ENCODE data around the gene SAPCD1. TPM values are rescaled to one million over a fixed set of nuclear protein-coding genes. Genes with fewer than 3 reads are reported as not detected.

Gene SAPCD1
- total RNA-seq, result 10 to 100 TPM in 1 of 7 donors, 1 to 10 TPM in 5, not detected in 1; 3.6 to 11.8 (median 5.3) TPM
- polyA plus RNA-seq, result 10 to 100 TPM in 1 of 3 donors, 1 to 10 TPM in 2; 7.5 to 14.2 (median 8.3) TPM
- long read RNA-seq, donor 1, result 0 reads
- long read RNA-seq, donor 2, partial matches to known transcripts, result 0 of 1 reads
- long read RNA-seq, donor 2, other reads (novel, unspliced or antisense), result 0 of 1 reads

GRCh38 chr6:31762356-31762755 is at the start of gene SAPCD1:
TSS of gene SAPCD1 (plus strand) at chr6:31762656. CDS start at chr6:31763055, 399 bp downstream.
- intact Hi-C loops (cut with DNase I; ENCODE audit: low total_unique reads), result no loop called here
- WGBS, 5 donors, result 79 to 84% (median 82%) methylated on average over 4 of the region's 4 CpGs

GRCh38 chr6:31713465-31713864 is 49.0 kb upstream of the SAPCD1 start:
- H3K27me3 ChIP-seq (replicated peaks in 1 of 7), result no peaks in the 10 kb centered on the region
- H3K9me3 ChIP-seq, result no peaks in the 10 kb centered on the region
- no peak overlapping the region for H3K4me3 ChIP-seq
- no peak for DNase-seq
- H3K36me3 ChIP-seq, result no peaks in the 10 kb centered on the region
- 74 to 84% (median 83%) methylated on average over 4 of the region's 4 CpGs for WGBS, 5 donors
- intact Hi-C loops (cut with DNase I; ENCODE audit: low total_unique reads), result no loop called here
- TF ChIP-seq, protein P1, sequence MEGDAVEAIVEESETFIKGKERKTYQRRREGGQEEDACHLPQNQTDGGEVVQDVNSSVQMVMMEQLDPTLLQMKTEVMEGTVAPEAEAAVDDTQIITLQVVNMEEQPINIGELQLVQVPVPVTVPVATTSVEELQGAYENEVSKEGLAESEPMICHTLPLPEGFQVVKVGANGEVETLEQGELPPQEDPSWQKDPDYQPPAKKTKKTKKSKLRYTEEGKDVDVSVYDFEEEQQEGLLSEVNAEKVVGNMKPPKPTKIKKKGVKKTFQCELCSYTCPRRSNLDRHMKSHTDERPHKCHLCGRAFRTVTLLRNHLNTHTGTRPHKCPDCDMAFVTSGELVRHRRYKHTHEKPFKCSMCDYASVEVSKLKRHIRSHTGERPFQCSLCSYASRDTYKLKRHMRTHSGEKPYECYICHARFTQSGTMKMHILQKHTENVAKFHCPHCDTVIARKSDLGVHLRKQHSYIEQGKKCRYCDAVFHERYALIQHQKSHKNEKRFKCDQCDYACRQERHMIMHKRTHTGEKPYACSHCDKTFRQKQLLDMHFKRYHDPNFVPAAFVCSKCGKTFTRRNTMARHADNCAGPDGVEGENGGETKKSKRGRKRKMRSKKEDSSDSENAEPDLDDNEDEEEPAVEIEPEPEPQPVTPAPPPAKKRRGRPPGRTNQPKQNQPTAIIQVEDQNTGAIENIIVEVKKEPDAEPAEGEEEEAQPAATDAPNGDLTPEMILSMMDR (IDR thresholded peaks at IDR 0.05 in 8 of 11, conservative IDR thresholded peaks at IDR 0.05 in 3 of 11), result no peak
- no peak for TF ChIP-seq POLR2A (IDR thresholded peaks at IDR 0.05)
- TF ChIP-seq POLR2AphosphoS5 (IDR thresholded peaks at IDR 0.05), result no peak
- H3K4me1 ChIP-seq, result peaks cover 0 to 20% (median 8%) of the 10 kb centered on the region in 6 donors
- H3K27ac ChIP-seq, result no peak overlapping the region

More at GRCh38 chr6:31762356-31762755, at the start of gene SAPCD1:
- DNase-seq, result peak; percentile 16
- H3K27ac ChIP-seq, result peak within 1 kb of the TSS in 3 of 8 donors; percentile 6 to 20 (median 10)
- H3K9me3 ChIP-seq, result no peaks in the 10 kb centered on the region
- no peaks in the 10 kb centered on the region for H3K27me3 ChIP-seq (replicated peaks in 1 of 7)
- TF ChIP-seq POLR2A (IDR thresholded peaks at IDR 0.05) (no peak), POLR2AphosphoS5 (IDR thresholded peaks at IDR 0.05) (no peak)
- TF ChIP-seq, protein P1 (IDR thresholded peaks at IDR 0.05 in 8 of 11, conservative IDR thresholded peaks at IDR 0.05 in 3 of 11), result no peak
- peaks cover 0 to 15% (median 5%) of the 10 kb centered on the region in 6 donors for H3K4me1 ChIP-seq
- no peak within 1 kb of the TSS for H3K4me3 ChIP-seq
- H3K36me3 ChIP-seq, result peaks cover 0 to 52% (median 7%) of the 10 kb centered on the region in 6 donors

GRCh38 chr6:31713991-31714684 is 48.3 kb upstream of the SAPCD1 start:
- WGBS, 5 donors, result 54 to 70% (median 60%) methylated on average over 5 of the region's 5 CpGs
- TF ChIP-seq POLR2A (IDR thresholded peaks at IDR 0.05) (no peak), POLR2AphosphoS5 (IDR thresholded peaks at IDR 0.05) (no peak)
- TF ChIP-seq, protein P1 (IDR thresholded peaks at IDR 0.05 in 8 of 11, conservative IDR thresholded peaks at IDR 0.05 in 3 of 11), result no peak
- intact Hi-C loops (cut with DNase I; ENCODE audit: low total_unique reads), result no loop called here

More at GRCh38 chr6:31713991-31714684, 48.3 kb upstream of the SAPCD1 start:
- Histone ChIP-seq H3K27ac (no peak overlapping the region), H3K9me3 (no peaks in the 10 kb centered on the region), H3K4me3 (no peak overlapping the region), H3K36me3 (no peaks in the 10 kb centered on the region), H3K4me1 (peaks cover 0 to 20% (median 8%) of the 10 kb centered on the region in 6 donors), H3K27me3 (replicated peaks in 1 of 7) (no peaks in the 10 kb centered on the region)
- DNase-seq, result no peak
